Duodenal mucosa (tissue), 2 donors: ENCODE data around the gene PAFAH2.
A peak's percentile ranks its signal among the peaks of the same experiment; 100 is the strongest.
"Not testable (repeated sequence)": the region's sequence is repeated elsewhere in the genome, so short reads cannot be mapped to it uniquely, and the experiment has no call there.

Experiments
- H3K27ac ChIP-seq: one replicate; pipeline ENCODE4 v1.7.0; 2013; ENCODE audit warnings: low read depth, low read length
- H3K27me3 ChIP-seq, 2 donors: one replicate each; pipeline ENCODE4 v1.7.0; 2013; ENCODE audit warnings: low read length in 2 of 2, control low read depth in 1 of 2; ENCODE audit not compliant: insufficient read depth in 2 of 2, control insufficient read depth in 1 of 2
- H3K36me3 ChIP-seq, 2 donors: one replicate each; pipeline ENCODE4 v1.7.0; 2013; ENCODE audit warnings: low read length in 2 of 2, control low read depth in 1 of 2; ENCODE audit not compliant: insufficient read depth in 2 of 2, control insufficient read depth in 1 of 2
- H3K4me1 ChIP-seq, 2 donors: one replicate each; pipeline ENCODE4 v1.7.0; 2013; ENCODE audit warnings: low read length in 2 of 2, control low read depth in 1 of 2; ENCODE audit not compliant: insufficient read depth in 2 of 2, control insufficient read depth in 1 of 2
- H3K4me3 ChIP-seq, 2 donors: one replicate each; pipeline ENCODE4 v1.7.0; 2013; ENCODE audit warnings: low read length in 2 of 2, low read depth in 1 of 2
- H3K9ac ChIP-seq, 2 donors: one replicate each; pipeline ENCODE4 v1.7.0; 2013; ENCODE audit warnings: low read length in 2 of 2, low read depth in 1 of 2
- H3K9me3 ChIP-seq, 2 donors: one replicate each; pipeline ENCODE4 v1.7.0; 2013; ENCODE audit warnings: low read length in 2 of 2, control low read depth in 1 of 2; ENCODE audit not compliant: control insufficient read depth in 1 of 2

The PAFAH2 gene

DNA sequence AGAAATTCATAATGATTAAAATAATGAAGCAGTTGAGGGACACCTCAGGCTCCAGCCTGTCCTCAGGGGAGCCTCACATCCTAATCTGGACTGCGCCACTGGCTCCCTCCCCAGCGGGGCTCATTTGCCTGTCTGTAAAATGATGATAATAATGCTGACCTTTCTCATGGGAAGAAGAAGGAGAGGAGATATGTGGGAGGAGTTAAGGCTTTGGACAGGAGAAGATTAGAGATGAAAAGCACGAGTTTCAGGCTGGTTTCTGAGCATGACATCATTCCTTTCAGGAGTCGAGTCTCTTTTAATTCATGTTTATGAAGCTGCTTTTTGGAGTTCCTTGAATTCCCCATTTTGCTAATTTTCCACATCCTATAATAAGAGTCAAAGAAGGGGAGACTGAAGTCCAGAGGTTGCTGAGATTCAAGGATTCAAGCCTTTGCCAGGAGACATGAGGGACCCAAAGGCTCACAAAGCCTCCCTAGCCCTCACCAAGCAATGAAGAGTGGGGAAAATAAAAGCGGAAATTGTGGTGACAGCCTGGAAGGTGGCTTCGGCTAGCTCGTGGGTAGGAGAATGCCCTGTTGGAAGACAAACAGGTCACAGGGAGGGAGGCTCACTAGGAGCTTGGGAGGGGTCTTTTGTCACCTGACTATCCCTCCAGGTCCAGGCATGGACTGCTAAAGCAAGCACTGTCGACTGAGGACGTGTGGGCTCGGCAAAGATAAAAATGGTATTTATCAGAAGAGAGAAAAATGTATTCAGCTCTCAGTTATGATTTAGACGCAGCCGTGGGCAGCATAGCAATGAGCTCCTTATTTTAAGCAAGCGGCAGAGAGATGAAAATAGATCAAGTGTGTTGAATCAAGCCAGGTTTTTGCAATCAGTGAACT lies 64.1 kb downstream of the PAFAH2 start:
- no peak overlapping the region for H3K9ac ChIP-seq
- no peaks in the 10 kb centered on the region for H3K36me3 ChIP-seq
- no peaks in the 10 kb centered on the region for H3K9me3 ChIP-seq
- no peak overlapping the region for H3K4me3 ChIP-seq
- H3K27me3 ChIP-seq, result peaks cover 0 to 6% of the 10 kb centered on the region in 2 donors
- H3K27ac ChIP-seq, result no peak overlapping the region
- peaks cover 0 to 7% of the 10 kb centered on the region in 2 donors for H3K4me1 ChIP-seq

DNA sequence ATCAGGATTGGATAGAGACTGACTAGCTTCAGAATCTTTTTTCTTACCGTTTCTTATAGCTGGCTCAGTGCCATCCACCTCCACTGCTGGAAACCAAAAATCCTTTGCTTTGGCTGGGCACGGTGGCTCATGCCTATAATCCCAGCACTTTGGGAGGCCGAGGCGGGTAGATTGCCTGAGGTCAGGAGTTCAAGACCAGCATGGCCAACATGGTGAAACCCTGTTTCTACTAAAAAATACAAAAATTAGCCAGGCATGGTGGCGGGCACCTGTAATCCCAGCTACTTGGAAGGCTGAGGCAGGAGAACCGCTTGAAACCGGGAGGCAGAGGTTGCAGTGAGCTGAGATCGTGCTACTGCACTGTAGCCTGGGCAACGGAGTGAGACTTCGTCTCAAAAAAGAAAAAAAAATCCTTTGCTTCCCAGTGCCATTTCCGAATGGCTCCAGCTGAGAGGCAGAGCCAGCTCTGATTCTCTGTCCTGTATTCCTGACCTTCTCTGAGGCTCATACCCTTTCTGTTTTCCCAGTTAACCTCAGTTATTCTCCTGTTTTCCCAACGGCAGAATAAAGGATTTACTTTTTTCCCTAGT lies 65.0 kb downstream of the PAFAH2 start:
- not testable (repeated sequence) for H3K27me3 ChIP-seq, H3K36me3 ChIP-seq, H3K4me1 ChIP-seq, H3K9me3 ChIP-seq, H3K27ac ChIP-seq, H3K9ac ChIP-seq, H3K4me3 ChIP-seq

DNA sequence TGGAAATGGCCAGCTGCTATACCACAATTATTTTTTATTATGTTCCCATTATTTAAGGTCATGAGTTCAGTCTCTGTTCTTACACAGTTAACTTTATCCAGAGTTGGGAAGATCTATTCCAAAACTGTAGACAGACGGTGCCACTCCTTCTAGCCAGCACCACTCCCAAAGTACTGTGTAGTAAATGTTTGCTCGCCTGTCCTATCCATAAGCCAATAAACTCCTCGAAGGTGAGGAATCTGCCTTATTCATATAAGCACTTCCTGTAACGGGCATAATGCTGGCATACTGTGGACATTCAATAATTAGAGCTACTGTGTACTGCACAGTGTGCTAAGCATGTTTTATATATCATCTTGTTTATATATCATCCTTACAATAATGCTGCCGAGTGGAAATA lies 65.5 kb downstream of the PAFAH2 start:
- Histone ChIP-seq H3K27me3 (peaks cover 0 to 6% of the 10 kb centered on the region in 2 donors), H3K27ac (no peak overlapping the region), H3K4me1 (peaks cover 0 to 7% of the 10 kb centered on the region in 2 donors), H3K4me3 (no peak overlapping the region), H3K36me3 (no peaks in the 10 kb centered on the region), H3K9me3 (no peaks in the 10 kb centered on the region), H3K9ac (no peak overlapping the region)

DNA sequence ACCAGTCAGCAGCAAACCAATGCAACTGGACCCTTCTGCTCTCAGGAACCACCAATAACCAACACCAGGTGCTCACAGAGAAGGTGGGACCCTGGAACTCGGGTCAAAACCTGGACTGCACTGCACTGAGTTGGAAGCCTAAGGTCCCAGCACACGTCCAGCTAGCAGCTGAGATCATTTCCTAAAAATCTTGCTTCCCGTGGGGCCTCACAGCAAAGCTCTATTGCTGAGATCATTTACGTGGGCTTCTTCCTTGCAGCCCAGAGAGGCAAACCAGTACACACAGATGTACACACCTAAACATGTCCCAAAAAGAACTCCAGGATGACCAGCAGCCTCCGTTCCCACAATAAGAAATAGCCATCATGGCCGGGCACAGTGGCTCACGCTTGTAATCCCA lies 68.8 kb downstream of the PAFAH2 start:
- H3K36me3 ChIP-seq, result no peaks in the 10 kb centered on the region
- no peak overlapping the region for H3K27ac ChIP-seq
- H3K27me3 ChIP-seq, result peaks cover 0 to 6% of the 10 kb centered on the region in 2 donors
- H3K9ac ChIP-seq, result no peak overlapping the region
- no peak overlapping the region for H3K4me3 ChIP-seq
- H3K4me1 ChIP-seq, result peaks cover 0 to 7% of the 10 kb centered on the region in 2 donors
- no peaks in the 10 kb centered on the region for H3K9me3 ChIP-seq

DNA sequence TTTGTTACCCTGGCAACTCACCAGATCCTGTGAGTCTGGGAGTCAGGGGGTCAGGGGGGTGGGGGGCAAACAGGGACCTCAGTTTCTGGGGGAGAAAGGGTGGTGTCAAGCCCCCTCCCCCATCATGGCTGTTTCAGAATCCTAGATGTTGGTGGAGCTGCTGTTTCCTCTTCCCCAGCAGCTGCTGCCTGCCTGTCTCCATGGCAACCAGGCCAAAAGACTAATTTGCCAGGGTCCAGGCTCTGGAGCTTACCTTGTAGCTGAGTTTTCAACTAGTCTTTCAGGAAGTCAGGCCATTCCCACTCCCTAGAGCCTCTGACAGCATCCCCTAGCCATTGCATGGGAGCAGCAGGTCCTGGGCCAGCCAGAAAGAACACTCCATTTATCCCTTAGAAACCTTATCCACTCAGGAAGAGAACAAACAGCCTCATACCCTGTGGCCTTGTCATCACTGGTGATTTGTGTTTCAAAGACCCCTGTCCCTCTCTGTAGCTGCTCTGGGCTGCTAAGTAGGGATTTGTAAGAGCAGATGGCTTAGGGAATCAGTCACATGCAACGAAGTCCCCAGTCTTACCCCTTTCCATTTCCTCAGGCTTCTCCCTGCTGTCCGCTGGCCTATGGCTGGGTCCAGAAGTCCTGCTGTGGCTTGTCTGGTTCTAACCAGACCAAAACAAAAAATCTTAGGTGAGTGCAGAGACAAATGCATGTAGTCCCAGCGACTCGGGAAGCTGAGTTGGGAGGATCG lies 70.2 kb downstream of the PAFAH2 start:
- H3K36me3 ChIP-seq, result no peaks in the 10 kb centered on the region
- no peak overlapping the region for H3K4me3 ChIP-seq
- no peaks in the 10 kb centered on the region for H3K9me3 ChIP-seq
- no peak overlapping the region for H3K27ac ChIP-seq
- peaks cover 3 to 4% of the 10 kb centered on the region in 2 donors for H3K27me3 ChIP-seq
- no peak overlapping the region for H3K9ac ChIP-seq
- peaks cover 7 to 16% of the 10 kb centered on the region in 2 donors for H3K4me1 ChIP-seq

DNA sequence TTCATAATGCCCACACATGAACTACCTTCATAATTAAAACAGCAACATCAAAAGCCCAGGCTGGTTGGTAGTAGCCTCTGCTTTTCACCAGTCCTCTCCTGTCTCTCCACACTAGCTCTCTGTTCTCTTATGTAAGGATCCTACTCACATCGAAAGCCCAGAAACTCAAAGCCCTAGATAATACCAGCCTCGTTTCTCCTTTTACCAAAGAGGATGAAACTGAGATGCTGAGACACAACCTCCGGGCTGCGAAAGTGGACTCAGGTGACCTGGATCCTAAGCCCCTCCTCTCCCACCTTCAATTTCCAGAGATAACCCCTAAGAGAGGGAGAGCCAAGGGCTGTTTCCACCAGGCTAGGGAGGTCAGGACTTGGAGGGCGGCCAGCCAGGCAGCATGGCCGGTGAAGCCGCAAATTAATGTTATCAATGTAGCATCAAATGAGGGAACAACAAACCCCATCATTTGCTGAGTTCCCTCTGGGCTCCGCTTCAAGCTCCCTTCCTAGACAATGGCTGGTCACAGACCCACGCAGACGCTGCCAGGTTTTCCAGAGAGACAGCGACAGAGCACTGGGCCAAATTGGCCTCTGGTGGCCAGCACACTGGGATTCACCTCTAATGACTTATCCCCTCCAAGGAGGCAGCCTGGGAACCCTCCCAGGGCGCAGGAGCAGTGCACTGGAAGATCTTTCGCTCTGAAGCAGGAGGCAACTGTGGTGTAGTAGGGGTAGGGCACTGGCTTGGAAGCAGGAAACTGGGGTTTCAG lies 70.9 kb downstream of the PAFAH2 start:
- H3K27me3 ChIP-seq, result peaks cover 4 to 8% of the 10 kb centered on the region in 2 donors
- H3K4me3 ChIP-seq, result no peak overlapping the region

DNA sequence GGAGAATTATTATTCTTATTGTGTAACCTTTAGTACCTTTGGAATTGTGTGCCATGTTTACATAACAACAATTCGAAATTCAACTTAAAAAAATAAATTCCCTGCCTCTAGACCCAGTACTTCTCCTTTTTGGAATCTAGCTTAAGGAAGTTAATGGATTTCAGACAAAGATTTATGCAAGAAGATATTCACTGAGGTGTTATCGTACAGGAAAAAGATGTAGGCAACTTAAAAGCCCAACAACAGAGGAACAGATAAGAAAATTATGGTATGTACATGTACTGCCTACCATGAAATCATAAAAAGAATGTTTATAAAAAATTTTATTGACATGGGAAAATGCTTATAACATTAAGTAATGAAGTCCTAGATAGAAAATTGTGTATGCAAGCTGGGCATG lies 73.4 kb downstream of the PAFAH2 start:
- H3K4me3 ChIP-seq, result no peak overlapping the region
- H3K27ac ChIP-seq, result no peak overlapping the region
- peaks cover 13 to 15% of the 10 kb centered on the region in 2 donors for H3K4me1 ChIP-seq
- H3K9ac ChIP-seq, result no peak overlapping the region
- H3K36me3 ChIP-seq, result no peaks in the 10 kb centered on the region
- peaks cover 4 to 8% of the 10 kb centered on the region in 2 donors for H3K27me3 ChIP-seq
- H3K9me3 ChIP-seq, result no peaks in the 10 kb centered on the region

More for the DNA sequence above, 70.9 kb downstream of the PAFAH2 start:
- no peaks in the 10 kb centered on the region for H3K9me3 ChIP-seq
- H3K9ac ChIP-seq, result no peak overlapping the region
- H3K36me3 ChIP-seq, result no peaks in the 10 kb centered on the region
- peaks cover 13 to 15% of the 10 kb centered on the region in 2 donors for H3K4me1 ChIP-seq
- H3K27ac ChIP-seq, result no peak overlapping the region

DNA sequence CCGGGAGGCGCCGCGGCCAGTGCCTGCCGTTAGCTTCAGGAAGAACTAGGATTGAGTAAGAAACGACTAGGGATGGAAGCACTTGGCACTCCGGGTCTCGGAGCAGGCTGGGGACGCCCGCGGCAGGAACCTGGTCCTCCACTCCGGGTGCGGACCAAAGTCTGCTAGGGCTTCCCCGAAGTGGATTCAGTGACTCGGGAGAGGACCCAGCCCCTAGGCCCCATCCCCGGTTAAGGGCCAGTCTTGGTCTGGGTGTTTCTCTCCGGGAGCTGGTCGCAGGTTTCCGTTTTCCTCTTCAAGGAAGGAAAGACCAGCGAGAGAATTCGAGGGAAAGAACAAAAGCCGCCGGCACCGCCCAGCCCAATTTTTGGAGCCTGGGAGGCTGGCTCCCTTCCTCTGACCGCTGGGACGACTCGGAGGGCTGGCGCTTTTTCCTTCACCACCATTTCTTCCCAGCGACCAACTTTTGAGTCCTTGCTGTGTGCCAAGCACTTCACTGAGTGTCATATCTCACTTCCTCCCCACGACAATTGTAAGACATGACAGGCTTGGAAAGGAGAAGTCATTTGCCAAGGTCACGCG lies 74.8 kb downstream of the PAFAH2 start:
- Histone ChIP-seq H3K4me3 (peak overlapping the region; percentile 62 to 78), H3K4me1 (peaks cover 13 to 15% of the 10 kb centered on the region in 2 donors), H3K36me3 (no peaks in the 10 kb centered on the region), H3K27me3 (peaks cover 4 to 8% of the 10 kb centered on the region in 2 donors), H3K9ac (peak overlapping the region; percentile 65 to 76), H3K9me3 (no peaks in the 10 kb centered on the region), H3K27ac (peak overlapping the region; percentile 50)

DNA sequence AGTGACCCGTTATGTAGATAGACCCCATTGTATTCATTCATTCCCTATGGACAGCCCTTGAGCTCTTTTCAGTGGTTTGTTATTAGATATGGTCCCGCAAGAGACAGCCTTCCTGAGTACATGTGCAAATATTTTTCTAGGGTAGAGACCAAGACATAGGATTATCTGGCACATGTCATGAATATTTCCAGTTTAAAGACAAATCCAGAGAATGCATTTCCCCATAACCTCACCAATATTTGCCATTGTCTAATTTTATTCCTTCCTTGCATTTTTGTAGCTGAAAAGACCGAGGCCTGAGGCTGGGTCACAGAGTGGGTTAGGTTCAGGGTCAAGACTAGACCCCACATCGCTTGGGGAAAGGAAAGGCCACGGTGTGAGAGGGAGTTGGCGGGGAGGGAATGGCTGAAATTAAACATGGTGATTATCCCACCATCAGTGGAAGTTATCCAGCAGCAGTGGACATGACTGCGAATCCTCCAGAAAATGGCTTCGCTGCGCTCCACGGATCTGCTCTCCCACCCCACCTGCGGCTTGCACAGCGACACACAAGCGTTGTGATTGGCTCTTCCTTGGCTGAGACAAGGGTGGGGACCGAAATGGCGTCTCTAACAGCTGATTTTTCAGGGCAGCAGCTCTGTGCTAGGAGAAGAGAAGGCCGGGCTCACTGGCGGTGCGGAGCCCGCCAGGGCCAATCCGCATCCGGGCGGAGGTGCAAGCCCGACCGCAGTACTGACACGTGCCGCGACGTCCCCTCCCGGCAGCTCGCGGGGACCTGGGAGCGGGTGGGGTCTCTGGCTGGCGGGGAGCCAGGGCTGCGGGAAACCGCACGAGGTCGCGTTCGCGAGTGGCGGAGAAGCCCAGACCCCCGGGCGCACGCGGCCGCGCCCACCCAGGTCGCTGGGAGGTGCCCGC lies 75.5 kb downstream of the PAFAH2 start:
- Histone ChIP-seq H3K4me1 (peaks cover 13 to 20% of the 10 kb centered on the region in 2 donors), H3K4me3 (peak overlapping the region; percentile 62 to 78), H3K9me3 (no peaks in the 10 kb centered on the region), H3K27ac (peak overlapping the region; percentile 50), H3K27me3 (peaks cover 4 to 8% of the 10 kb centered on the region in 2 donors), H3K9ac (peak overlapping the region; percentile 65 to 76), H3K36me3 (no peaks in the 10 kb centered on the region)
